Measurements from ENCODE around the gene RGS4.

GRCh38 chr1:163106364-163106987 lies 37.3 kb downstream of the RGS4 start:
- TF ChIP-seq GATA2 (IDR thresholded peaks at IDR 0.05; ENCODE audit: low read depth, low read length) (no peak), GATA3 (IDR thresholded peaks at IDR 0.05; ENCODE audit: low read depth, low read length) (no peak)

Measured in SH-SY5Y (cell line).